NCI-H446 (cell line): Measurements from ENCODE around the gene PRAMEF5.
"Not testable (repeated sequence)": the region's sequence is repeated elsewhere in the genome, so short reads cannot be mapped to it uniquely, and the experiment has no call there.

Experiments
- DNase-seq, 2 experiments: peaks; one replicate each; lab custom pipeline; 2025; lab: John Stamatoyannopoulos, UW

The PRAMEF5 gene

GRCh38 chr1:13277016-13277415 is 23.0 kb downstream of the PRAMEF5 start:
- not testable (repeated sequence) for DNase-seq

GRCh38 chr1:13279617-13280016 is 25.6 kb downstream of the PRAMEF5 start:
- not testable (repeated sequence) for DNase-seq

- not testable (repeated sequence) for DNase-seq
Measured at GRCh38 chr1:13285037-13285436, 31.0 kb downstream of the PRAMEF5 start, which contains the start of gene PRAMEF8. TSS of gene PRAMEF8 (minus strand) at chr1:13285137. CDS start at chr1:13284091, 1,046 bp downstream.

GRCh38 chr1:13289030-13289429 is 35.0 kb downstream of the PRAMEF5 start:
- not testable (repeated sequence) for DNase-seq

GRCh38 chr1:13297216-13297931 is 43.4 kb downstream of the PRAMEF5 start:
- DNase-seq: not testable (repeated sequence)

- DNase-seq: not testable (repeated sequence)
Measured at GRCh38 chr1:13298699-13299098, 44.7 kb downstream of the PRAMEF5 start.

- not testable (repeated sequence) for DNase-seq
Measured at GRCh38 chr1:13302197-13302596, 48.2 kb downstream of the PRAMEF5 start.

- DNase-seq: not testable (repeated sequence)
Measured at GRCh38 chr1:13303239-13303638, 49.2 kb downstream of the PRAMEF5 start, which contains the start of gene PRAMEF33. TSS of gene PRAMEF33 (plus strand) at chr1:13303539. CDS start at chr1:13305955, 2,416 bp downstream.
